Myocyte (in vitro differentiated cells): ENCODE measurements around the gene PRICKLE4. TPM values are rescaled to one million over a fixed set of nuclear protein-coding genes. Genes with fewer than 3 reads are reported as not detected.
"Not testable (repeated sequence)": the region's sequence is repeated elsewhere in the genome, so short reads cannot be mapped to it uniquely, and the experiment has no call there.

ENCODE experiments used
- DNase-seq: peaks from one replicate; pipeline ENCODE4 v3.0.0-alpha.2; 2012; ENCODE audit warnings: low read depth
- total RNA-seq: library from RNA; depleted of rRNA; stranded (reverse); fragments of >200 nt; gene quantifications from 2 replicates; pipeline ENCODE4 v1.2.3, GENCODE V29; 2014

PRICKLE4 gene
- total RNA-seq, 1 donor from 2014 or later = 1.3 TPM

GRCh38 chr6:41744236-41744787 lies 36.3 kb upstream of the PRICKLE4 start:
- DNase-seq = no peak

- DNase-seq = no peak
Observed at GRCh38 chr6:41746107-41746506, 34.5 kb upstream of the PRICKLE4 start.

GRCh38 chr6:41747256-41748101 lies 33.1 kb upstream of the PRICKLE4 start, which contains the start of gene PGC:
PGC (minus strand) TSS chr6:41747397; CDS start chr6:41747334, 63 bp downstream.
- no peak for DNase-seq

- no peak for DNase-seq
Observed at GRCh38 chr6:41748102-41748477, 32.5 kb upstream of the PRICKLE4 start.

- DNase-seq = no peak
Observed at GRCh38 chr6:41748542-41748941, 32.0 kb upstream of the PRICKLE4 start.

GRCh38 chr6:41750374-41750773 lies 30.2 kb upstream of the PRICKLE4 start:
- DNase-seq = no peak

GRCh38 chr6:41755895-41756294 lies 24.7 kb upstream of the PRICKLE4 start:
- DNase-seq = no peak

GRCh38 chr6:41756354-41756753 lies 24.2 kb upstream of the PRICKLE4 start:
- DNase-seq = no peak

- DNase-seq = peak; percentile 78
Observed at GRCh38 chr6:41757271-41757670, 23.3 kb upstream of the PRICKLE4 start.

GRCh38 chr6:41757931-41758640 lies 22.5 kb upstream of the PRICKLE4 start:
- DNase-seq = peak; percentile 14

GRCh38 chr6:41758641-41759035 lies 21.9 kb upstream of the PRICKLE4 start:
- no peak for DNase-seq

- DNase-seq = no peak
Observed at GRCh38 chr6:41759106-41759904, 21.3 kb upstream of the PRICKLE4 start.

- no peak for DNase-seq
Observed at GRCh38 chr6:41759905-41760579, 20.5 kb upstream of the PRICKLE4 start.

- DNase-seq = no peak
Observed at GRCh38 chr6:41763470-41763869, 17.1 kb upstream of the PRICKLE4 start.

GRCh38 chr6:41766043-41766664 lies 14.4 kb upstream of the PRICKLE4 start:
- not testable (repeated sequence) for DNase-seq

GRCh38 chr6:41767112-41767833 lies 13.3 kb upstream of the PRICKLE4 start:
- DNase-seq = no peak

GRCh38 chr6:41768545-41769308 lies 11.9 kb upstream of the PRICKLE4 start:
- no peak for DNase-seq

GRCh38 chr6:41769376-41769775 lies 11.2 kb upstream of the PRICKLE4 start:
- no peak for DNase-seq
